ENCODE measurements around the gene SLX4. TPM values are rescaled to one million over a fixed set of nuclear protein-coding genes. Genes with fewer than 3 reads are reported as not detected.

Gene SLX4
- total RNA-seq, 2 donors from 2014 or later = 3.5 to 6.3 TPM

DNA sequence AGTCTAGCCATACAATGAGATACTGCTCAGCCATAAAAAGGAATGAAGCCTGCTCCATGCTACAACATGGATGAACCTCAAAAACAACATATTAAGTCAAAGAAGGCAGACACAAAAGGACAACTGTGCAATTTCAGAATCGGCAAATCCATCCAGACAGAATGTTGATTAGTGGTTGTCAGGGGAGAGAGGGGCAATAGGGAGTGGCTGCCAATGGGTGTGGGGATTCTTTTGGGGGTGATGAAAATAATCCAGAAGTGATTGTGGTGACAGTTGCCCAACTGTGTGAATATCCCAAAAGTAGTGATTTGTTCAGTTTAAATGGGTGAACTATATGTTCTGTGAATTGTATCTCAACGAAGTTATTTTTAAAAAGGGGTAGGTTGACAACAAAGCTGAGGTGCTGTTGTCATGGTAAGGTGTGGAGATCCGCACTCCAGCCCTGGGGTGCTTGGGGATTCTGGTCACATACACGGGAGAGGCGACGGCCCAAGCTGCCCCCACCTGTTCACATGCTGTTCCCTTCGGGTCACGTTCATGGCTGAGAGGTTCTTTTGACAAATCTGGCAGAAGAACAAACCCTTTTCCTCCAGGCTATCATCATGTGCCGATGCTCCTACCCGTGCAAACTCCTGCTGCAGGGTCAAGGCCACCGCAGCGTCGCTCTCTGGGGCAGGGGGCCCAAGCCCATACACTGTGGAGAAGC lies 9.6 kb downstream of the SLX4 start:
- TF ChIP-seq, protein P1, sequence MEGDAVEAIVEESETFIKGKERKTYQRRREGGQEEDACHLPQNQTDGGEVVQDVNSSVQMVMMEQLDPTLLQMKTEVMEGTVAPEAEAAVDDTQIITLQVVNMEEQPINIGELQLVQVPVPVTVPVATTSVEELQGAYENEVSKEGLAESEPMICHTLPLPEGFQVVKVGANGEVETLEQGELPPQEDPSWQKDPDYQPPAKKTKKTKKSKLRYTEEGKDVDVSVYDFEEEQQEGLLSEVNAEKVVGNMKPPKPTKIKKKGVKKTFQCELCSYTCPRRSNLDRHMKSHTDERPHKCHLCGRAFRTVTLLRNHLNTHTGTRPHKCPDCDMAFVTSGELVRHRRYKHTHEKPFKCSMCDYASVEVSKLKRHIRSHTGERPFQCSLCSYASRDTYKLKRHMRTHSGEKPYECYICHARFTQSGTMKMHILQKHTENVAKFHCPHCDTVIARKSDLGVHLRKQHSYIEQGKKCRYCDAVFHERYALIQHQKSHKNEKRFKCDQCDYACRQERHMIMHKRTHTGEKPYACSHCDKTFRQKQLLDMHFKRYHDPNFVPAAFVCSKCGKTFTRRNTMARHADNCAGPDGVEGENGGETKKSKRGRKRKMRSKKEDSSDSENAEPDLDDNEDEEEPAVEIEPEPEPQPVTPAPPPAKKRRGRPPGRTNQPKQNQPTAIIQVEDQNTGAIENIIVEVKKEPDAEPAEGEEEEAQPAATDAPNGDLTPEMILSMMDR (IDR thresholded peaks at IDR 0.05) = no peak
- intact Hi-C loops (cut with DNase I) = no loop called here
- no peaks in the 10 kb centered on the region for H3K9me3 ChIP-seq

DNA sequence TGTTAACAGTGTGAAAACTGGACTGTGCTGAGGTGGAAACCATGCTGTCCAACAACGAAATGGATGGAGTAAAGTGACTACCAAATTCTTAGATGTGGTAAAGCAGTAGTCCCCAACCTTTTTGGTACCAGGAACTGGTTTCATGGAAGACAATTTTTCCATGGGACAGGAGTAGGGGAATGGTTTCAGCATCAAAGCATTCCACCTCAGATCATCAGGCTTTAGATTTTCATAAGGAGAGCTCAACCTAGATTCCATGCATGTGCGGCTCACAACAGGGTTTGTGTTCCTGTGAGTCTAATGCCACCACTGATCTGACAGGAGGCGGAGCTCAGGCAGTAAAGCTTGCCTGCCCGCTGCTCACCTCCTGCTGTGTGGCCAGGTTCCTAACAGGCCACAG lies 11.5 kb downstream of the SLX4 start:
- Histone ChIP-seq H3K27ac (no peak overlapping the region), H3K4me3 (no peak overlapping the region), H3K36me3 (no peaks in the 10 kb centered on the region), H3K4me1 (no peaks in the 10 kb centered on the region), H3K27me3 (no peaks in the 10 kb centered on the region), H3K9ac (ENCODE audit: low read depth in 2 of 2, low read length in 2 of 2) (no peak overlapping the region), H3K9me3 (no peaks in the 10 kb centered on the region)
- TF ChIP-seq, protein P1 (IDR thresholded peaks at IDR 0.05) = no peak
- no peak for DNase-seq
- intact Hi-C loops (cut with DNase I) = no loop called here

More for the DNA sequence above, 9.6 kb downstream of the SLX4 start:
- Histone ChIP-seq H3K4me1 (no peaks in the 10 kb centered on the region), H3K9ac (ENCODE audit: low read depth in 2 of 2, low read length in 2 of 2) (no peak overlapping the region), H3K36me3 (no peaks in the 10 kb centered on the region), H3K27ac (no peak overlapping the region), H3K4me3 (no peak overlapping the region), H3K27me3 (no peaks in the 10 kb centered on the region)
- DNase-seq = no peak

- no peak for DNase-seq
- TF ChIP-seq, protein P1 (IDR thresholded peaks at IDR 0.05) = no peak
- Histone ChIP-seq H3K4me3 (no peak overlapping the region), H3K9me3 (no peaks in the 10 kb centered on the region), H3K36me3 (no peaks in the 10 kb centered on the region), H3K27me3 (no peaks in the 10 kb centered on the region), H3K27ac (no peak overlapping the region), H3K4me1 (no peaks in the 10 kb centered on the region), H3K9ac (ENCODE audit: low read depth in 2 of 2, low read length in 2 of 2) (no peak overlapping the region)
- intact Hi-C loops (cut with DNase I) = no loop called here
These were observed 12.3 kb downstream of the SLX4 start for GRCh38 chr16:3599121-3599520.

DNA sequence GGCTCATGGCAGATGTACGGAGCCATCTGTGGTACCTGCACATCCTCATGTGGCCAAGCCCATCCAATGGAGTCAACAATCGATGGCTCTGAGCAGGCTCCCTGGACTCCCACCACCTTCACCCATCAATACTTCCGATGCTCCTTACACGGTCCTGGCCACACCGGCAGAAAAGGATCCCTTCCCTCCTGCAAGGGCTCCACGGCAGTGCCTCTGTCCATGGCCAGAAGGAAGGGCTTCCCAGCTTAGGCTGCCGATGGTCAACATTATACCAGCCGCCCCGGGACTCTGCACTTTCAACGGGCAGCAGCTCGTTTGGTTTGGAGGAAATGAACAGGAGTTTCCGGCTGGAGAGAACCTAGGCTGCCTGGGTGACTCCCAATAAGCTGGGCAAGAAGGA lies 13.2 kb downstream of the SLX4 start:
- no peaks in the 10 kb centered on the region for H3K36me3 ChIP-seq
- no peak overlapping the region for H3K9ac ChIP-seq (ENCODE audit: low read depth in 2 of 2, low read length in 2 of 2)
- no peaks in the 10 kb centered on the region for H3K4me1 ChIP-seq
- no peak overlapping the region for H3K4me3 ChIP-seq
- intact Hi-C loops (cut with DNase I) = no loop called here
- no peaks in the 10 kb centered on the region for H3K27me3 ChIP-seq
- H3K27ac ChIP-seq = no peak overlapping the region
- DNase-seq = no peak
- TF ChIP-seq, protein P1 (IDR thresholded peaks at IDR 0.05) = no peak
- no peaks in the 10 kb centered on the region for H3K9me3 ChIP-seq

DNA sequence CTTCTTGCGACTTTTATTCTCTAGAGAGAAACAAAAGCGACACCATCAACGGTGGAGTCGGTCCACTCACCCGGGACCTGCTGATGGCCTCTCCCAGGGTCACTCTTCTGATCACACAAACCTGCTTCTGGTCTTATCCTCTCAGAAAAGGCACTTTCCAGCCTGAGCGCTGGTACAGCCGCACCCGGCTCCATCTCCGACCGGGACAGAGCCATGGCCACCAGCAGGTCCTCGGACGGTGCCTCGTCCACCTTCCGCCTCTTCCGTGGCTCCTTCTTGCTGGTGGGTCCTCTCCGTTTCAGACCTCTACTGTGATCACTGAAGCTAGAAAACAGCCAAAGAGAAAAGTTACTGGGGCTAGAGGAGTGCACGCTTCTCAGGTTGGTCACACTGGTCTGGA lies 13.7 kb downstream of the SLX4 start:
- DNase-seq = no peak

More for the DNA sequence above, 13.7 kb downstream of the SLX4 start:
- no peak overlapping the region for H3K4me3 ChIP-seq
- TF ChIP-seq, protein P1 (IDR thresholded peaks at IDR 0.05) = no peak
- no peak overlapping the region for H3K9ac ChIP-seq (ENCODE audit: low read depth in 2 of 2, low read length in 2 of 2)
- intact Hi-C loops (cut with DNase I) = no loop called here
- no peaks in the 10 kb centered on the region for H3K27me3 ChIP-seq
- no peaks in the 10 kb centered on the region for H3K36me3 ChIP-seq
- H3K27ac ChIP-seq = no peak overlapping the region
- no peaks in the 10 kb centered on the region for H3K9me3 ChIP-seq
- no peaks in the 10 kb centered on the region for H3K4me1 ChIP-seq
